DND-41 (cell line): ENCODE results near the gene LHX3.

ENCODE experiments used
- EZH2 ChIP-seq: IDR thresholded peaks from 3 replicates; pipeline ENCODE4 v1.6.1; 2012; ENCODE audit warnings: borderline replicate concordance, low read depth, mild to moderate bottlenecking, moderate library complexity, low read length, inconsistent platforms; ENCODE audit not compliant: severe bottlenecking
- TF ChIP-seq, protein P1 (sequence below): IDR thresholded peaks from 2 replicates; pipeline ENCODE4 v1.5.1; 2012; ENCODE audit warnings: borderline replicate concordance, low read length, moderate library complexity, mild to moderate bottlenecking; ENCODE audit not compliant: poor library complexity, severe bottlenecking; ENCODE audit errors: extremely low read depth

- no peak for TF ChIP-seq EZH2
- TF ChIP-seq, protein P1, sequence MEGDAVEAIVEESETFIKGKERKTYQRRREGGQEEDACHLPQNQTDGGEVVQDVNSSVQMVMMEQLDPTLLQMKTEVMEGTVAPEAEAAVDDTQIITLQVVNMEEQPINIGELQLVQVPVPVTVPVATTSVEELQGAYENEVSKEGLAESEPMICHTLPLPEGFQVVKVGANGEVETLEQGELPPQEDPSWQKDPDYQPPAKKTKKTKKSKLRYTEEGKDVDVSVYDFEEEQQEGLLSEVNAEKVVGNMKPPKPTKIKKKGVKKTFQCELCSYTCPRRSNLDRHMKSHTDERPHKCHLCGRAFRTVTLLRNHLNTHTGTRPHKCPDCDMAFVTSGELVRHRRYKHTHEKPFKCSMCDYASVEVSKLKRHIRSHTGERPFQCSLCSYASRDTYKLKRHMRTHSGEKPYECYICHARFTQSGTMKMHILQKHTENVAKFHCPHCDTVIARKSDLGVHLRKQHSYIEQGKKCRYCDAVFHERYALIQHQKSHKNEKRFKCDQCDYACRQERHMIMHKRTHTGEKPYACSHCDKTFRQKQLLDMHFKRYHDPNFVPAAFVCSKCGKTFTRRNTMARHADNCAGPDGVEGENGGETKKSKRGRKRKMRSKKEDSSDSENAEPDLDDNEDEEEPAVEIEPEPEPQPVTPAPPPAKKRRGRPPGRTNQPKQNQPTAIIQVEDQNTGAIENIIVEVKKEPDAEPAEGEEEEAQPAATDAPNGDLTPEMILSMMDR = no peak
Measured at GRCh38 chr9:136240941-136241340, 36.0 kb upstream of the LHX3 start.
